Ammon's horn (tissue), 1 donor: Measurements from ENCODE around the gene LRP1B.
A peak's percentile ranks its signal among the peaks of the same experiment; 100 is the strongest.

Source experiments
- DNase-seq: peaks from one replicate; pipeline ENCODE4 v3.0.0-alpha.2; 2016; ENCODE audit warnings: low spot score

Gene LRP1B

GRCh38 chr2:142040556-142040955 is 90.3 kb downstream of the LRP1B start:
- no peak for DNase-seq

GRCh38 chr2:142038826-142039225 is 92.0 kb downstream of the LRP1B start:
- DNase-seq: no peak

GRCh38 chr2:142037744-142038143 is 93.1 kb downstream of the LRP1B start:
- DNase-seq: peak; percentile 12

- no peak for DNase-seq
Observed at GRCh38 chr2:142037066-142037465, 93.8 kb downstream of the LRP1B start.

GRCh38 chr2:142033393-142033792 is 97.4 kb downstream of the LRP1B start:
- DNase-seq: no peak

GRCh38 chr2:142031656-142032055 is 99.2 kb downstream of the LRP1B start:
- no peak for DNase-seq

- DNase-seq: no peak
Observed at GRCh38 chr2:142030735-142031134, 100.1 kb downstream of the LRP1B start.

GRCh38 chr2:142029974-142030373 is 100.8 kb downstream of the LRP1B start:
- no peak for DNase-seq

GRCh38 chr2:142025394-142025793 is 105.4 kb downstream of the LRP1B start:
- no peak for DNase-seq

- no peak for DNase-seq
Observed at GRCh38 chr2:142020368-142020767, 110.4 kb downstream of the LRP1B start.

GRCh38 chr2:142014536-142014935 is 116.3 kb downstream of the LRP1B start:
- no peak for DNase-seq

- DNase-seq: no peak
Observed at GRCh38 chr2:142012797-142013196, 118.0 kb downstream of the LRP1B start.

GRCh38 chr2:142010477-142011270 is 120.1 kb downstream of the LRP1B start:
- DNase-seq: no peak

GRCh38 chr2:142008135-142008744 is 122.6 kb downstream of the LRP1B start:
- no peak for DNase-seq

- DNase-seq: no peak
Observed at GRCh38 chr2:141994066-141994465, 136.8 kb downstream of the LRP1B start.

- DNase-seq: no peak
Observed at GRCh38 chr2:141992695-141993094, 138.1 kb downstream of the LRP1B start.

GRCh38 chr2:141968433-141968832 is 162.4 kb downstream of the LRP1B start:
- no peak for DNase-seq

GRCh38 chr2:141967980-141968379 is 162.8 kb downstream of the LRP1B start:
- no peak for DNase-seq

GRCh38 chr2:141967503-141967902 is 163.3 kb downstream of the LRP1B start:
- no peak for DNase-seq

GRCh38 chr2:141959941-141960340 is 170.9 kb downstream of the LRP1B start:
- no peak for DNase-seq

- no peak for DNase-seq
Observed at GRCh38 chr2:141959016-141959415, 171.8 kb downstream of the LRP1B start.

GRCh38 chr2:141957827-141958450 is 172.9 kb downstream of the LRP1B start:
- DNase-seq: peak; percentile 28

- DNase-seq: no peak
Observed at GRCh38 chr2:141957321-141957720, 173.5 kb downstream of the LRP1B start.
